CMK (cell line): ENCODE data around the gene FKBP1A.

Experiments used
- DNase-seq: peaks from one replicate; pipeline ENCODE4 v3.0.0-alpha.2; 2010; ENCODE audit warnings: low read depth

The FKBP1A gene

DNA sequence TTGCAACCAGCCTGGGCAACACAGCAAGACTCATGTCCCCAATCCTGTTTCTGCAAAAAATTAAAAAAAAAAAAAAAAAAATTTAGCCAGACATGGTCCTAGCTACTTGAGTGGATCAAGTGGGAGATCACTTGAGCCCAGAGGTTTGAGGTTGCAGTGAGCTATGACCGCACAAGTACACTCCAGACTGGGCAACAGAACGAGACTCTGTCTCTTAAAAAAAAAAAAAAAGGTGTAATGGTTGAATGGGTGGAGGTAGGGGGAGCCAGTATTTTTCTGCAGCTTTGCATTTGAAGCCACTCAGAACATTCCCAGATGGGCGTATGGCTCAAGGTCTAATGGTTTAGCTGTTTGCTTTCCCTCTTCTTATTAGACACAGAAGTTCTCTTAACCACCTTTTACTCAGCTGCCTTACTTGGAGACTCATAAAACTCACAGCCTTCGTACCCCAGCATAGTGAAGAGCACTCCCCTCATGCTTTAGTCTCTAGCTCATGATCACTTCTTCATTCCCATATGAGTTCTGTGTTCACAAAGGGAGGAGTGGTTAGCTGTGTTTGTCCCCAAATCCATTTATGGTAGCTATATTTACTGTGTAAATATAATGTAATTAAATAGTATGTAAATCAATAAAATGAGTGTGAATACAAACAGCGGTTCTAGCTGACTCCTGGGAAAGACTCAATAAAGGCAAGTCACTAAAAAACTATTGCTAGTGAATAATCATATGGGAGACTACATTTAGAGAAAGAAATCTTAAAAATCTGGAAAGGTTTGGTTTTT is 9.0 kb downstream of the FKBP1A start:
- DNase-seq: no peak

DNA sequence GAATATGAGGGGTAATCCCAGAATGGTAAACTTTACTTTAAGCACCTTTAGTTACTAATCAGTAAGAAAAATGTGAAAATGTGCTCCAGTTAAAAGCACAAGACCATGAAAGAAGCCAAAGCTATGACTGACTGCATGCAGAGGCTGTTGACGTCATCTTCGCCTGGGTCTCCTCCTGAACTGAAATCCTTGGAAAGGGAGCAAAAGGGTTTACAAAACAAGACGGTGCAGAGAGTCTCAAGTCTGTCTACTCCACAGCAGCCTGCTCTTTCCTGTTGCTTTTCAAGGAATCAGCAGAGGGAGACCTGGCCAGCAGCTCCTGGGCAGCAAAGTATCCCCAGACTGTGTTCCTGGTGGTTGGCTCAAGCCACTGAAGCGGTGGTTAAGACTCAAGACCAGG is 10.2 kb downstream of the FKBP1A start:
- no peak for DNase-seq

DNA sequence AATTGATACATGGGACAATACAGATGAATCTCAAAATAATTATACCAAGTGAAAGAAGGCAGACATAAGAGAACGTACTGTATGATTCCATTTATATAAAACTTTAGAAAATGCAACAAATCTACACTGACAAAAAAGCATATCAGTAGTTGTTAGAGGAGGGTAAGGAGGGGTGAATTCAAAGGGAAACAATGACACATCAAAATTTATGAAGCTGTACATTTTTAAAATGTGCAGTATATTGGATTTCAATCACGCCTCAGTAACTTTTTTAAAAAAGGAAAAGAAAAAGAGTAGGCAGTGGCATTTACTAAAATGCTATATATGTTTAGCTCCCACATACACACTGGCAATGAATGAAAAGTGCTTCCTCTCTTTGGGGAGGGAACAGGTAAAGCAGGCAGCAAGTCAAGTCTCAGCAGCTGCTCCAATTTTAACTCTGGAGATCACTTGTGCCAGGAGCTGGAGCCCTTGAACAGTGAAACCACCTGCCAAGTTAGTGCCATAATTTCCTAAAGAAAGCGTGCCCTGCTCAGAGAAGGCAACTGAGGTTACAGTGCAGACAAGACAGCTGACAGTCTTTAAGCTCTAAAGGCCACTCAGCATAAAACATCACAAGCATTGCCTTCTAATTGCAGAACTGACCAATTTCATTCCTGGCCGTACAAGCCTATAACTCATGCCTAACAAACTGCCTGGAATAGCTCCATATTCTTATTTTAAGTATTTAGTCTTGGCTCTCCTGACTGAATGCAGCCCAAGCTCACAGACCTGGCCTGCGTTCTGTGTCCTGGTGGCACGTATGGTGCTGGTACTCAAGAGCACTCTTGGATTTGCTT is 10.9 kb downstream of the FKBP1A start:
- DNase-seq: no peak

DNA sequence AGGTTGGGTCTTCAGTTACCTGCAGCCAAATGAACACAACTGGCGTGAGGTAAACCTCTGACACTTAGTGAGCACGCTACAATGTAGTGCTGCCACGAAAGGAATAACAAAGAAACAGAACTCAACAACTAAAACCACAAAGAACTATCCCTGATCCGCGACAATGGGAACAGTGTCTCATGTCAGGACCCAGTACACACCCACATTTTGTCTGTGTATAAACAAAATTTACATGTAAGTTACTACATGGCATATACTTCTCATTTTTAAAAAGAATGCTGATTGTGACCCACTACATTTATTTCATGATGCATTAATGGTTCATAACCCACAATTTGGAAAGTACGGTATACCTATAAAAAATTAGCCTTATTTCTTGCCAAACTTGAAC is 14.1 kb downstream of the FKBP1A start:
- DNase-seq: no peak

DNA sequence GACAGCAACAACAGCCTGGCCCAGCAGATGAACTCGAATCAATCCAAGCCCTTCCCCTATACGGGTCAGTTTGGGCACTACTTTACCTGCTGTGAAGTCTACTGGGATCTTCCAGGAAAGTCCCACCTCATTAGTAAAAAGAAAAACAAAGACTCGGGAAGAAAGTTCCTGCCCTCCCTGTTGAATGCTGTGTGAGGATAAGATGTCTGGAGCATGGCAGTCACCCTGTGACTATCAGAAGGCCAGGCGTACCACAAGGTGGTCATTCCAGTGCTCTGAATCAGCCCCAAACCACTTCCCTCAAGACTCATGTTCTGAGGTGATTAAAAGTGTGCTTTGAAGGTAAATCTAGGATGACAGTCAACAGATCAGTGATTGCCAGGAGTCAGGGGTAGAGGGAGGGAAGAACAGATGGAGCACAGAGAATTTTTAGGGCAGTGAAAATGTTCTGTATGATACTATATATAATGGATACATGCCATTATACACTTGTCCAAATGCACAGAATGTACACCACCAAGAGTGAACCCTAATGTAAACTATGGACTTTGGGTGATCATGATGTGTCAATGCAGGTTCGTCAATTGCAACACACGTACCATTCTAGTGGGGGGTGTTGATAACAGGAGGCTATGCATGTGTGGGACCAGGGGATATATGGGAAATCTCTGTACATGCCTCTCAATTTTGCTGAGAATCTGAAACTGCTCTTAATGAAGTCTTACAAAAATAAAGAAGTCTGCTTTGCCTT is 14.7 kb downstream of the FKBP1A start:
- no peak for DNase-seq

DNA sequence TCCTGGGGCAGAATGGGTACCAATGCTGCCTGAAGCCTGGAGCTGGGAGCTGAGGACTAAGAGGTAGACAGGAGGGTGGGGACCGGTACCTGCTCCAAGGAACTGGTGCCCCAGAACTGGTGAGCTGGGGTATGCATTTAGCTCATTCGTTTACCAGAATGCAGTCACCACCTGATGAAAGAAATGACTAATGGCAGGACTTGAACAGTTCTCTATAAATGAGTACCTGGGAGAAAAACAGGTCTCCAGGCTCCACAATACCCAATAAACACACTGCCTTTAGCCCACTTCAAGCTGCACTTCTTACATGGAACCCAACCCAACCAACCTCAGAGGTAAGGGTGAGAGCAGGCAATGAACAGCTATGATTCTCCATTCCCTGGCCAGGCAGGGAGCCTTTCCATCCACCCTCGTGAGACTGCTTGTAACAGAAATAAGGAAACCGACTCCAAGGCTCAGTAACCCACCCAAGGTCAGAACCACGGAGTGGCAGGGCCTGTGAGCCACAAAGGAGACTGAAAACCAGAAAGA is 15.4 kb downstream of the FKBP1A start:
- no peak for DNase-seq

DNA sequence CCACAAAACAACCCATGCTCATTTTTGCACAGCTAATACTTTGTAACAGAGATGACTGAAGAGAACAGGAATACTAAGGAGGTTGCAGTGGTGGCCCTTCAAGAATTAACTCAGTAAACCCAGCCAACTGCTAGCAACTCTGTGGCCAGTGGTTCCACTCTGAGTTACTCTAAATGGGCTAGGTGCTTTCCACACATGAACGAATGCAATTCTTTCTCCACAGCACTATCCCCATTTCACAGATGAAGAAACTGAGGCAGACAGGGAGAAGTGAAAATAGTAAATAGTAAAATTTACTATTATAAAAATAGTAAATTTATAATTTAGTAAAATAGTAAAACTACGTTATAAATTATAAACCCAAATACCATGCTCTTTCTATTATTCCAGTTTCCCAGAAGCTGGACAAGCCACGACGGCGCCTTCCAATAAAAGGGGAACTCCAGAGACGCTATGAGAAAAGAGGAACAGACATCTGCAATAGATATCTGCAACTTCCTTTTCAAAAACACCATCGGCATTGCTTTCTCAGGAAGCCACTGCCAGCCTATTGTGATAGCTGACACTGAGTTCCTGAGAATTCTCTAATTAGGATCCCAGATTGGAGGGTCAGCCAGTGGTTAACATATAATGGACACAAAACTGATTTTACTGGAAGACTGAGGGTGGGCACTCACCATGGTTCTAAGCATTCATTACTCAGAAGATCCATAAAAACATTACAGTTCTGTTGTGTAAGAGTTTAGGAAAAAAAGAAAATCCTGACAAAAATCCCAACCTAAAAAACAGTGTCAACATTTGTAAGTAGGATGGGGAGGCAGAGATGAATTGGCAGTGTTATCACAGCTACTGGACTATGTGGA is 16.2 kb downstream of the FKBP1A start:
- no peak for DNase-seq

DNA sequence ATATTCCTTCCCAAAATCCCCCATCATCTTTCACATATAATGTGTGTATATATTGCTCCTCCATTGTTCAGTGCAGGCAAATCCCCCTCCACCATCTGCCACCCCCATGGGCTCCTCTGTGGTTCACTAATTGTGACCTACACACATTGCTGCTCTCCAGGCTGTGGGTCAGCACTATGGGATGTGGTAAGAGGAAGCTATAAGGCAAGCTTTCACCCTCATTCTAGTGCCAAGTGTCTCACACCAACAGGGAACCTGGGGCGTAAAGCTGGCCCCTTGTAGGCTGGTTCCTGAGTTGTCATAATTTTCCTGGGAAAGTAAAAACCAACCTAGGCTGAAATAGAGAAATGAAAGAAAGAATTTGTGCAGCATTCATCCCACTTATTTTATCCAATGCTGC is 16.8 kb downstream of the FKBP1A start:
- no peak for DNase-seq

DNA sequence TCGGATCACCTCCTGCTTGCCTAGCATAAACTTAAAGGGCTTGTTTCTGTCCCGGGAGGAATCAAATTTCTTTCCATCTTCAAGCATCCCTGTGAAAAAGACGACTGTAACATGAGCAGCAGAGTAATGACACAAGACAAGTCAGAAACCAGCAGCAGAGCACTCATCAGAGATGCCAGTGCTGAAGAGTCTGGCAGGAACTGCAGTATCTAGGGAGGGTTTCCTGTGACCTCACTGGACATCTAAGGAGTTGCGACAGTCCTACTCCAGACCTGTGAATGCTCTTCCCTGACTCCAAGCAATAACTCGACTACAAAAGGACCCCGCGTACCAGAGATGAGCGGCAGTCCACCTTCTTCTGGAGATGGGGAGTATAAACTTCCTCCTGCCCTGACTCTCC is 17.3 kb downstream of the FKBP1A start:
- DNase-seq: no peak

DNA sequence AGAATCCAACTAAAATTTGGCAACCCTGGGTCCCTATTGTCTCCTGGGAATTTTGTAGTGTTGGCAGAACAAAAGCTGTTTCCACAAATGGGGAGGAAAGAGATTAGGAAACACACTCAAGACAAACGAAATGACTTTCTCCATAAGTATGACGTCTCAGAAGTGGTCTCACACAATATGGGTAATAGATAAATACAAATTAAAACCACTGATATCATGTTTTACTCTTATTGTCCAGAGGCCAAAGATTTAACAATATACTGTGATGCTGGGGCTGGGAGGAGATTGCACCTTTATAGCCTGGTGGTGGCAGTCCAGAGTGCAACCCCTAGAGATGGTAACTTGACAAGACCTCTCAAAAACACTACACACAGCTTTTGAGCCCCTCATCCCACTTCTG is 18.6 kb downstream of the FKBP1A start:
- no peak for DNase-seq

DNA sequence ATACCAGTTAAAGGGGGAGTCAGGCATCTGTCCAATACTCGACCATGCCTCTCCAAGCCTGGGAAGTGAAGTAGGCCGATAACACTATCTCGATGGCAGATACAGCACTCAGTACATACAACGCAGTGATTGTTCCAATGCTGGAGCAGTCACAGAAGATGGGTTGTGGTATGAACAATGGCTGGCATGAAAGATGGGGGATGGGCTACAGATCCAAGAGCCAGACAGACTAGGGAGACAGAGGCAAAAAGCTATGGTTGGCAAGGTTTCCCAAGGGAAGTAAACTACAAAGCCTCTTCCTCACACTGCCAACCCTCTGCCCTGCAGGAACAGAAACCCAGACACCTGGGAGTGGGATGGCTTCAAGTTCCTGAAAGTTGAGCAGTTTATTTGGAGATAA is 19.2 kb downstream of the FKBP1A start:
- no peak for DNase-seq

DNA sequence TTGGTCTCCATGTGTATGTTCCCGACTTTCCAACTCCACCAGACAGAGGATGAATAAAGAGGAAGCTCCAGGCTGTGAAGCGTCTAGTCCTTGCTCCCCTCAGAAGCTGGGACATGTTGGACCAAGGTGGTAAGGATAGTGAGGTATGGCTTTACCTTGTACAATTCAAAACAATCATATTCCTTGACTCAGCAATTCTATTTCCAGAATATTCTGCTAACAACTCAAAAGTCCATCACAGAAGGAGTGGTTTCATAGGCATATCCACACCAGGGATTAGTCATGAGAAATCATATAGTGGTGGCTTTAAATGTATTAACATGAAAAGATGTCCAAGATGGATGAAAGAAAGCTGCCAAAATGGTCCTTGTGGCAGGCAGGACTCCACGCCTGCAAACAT is 19.8 kb downstream of the FKBP1A start:
- DNase-seq: no peak

DNA sequence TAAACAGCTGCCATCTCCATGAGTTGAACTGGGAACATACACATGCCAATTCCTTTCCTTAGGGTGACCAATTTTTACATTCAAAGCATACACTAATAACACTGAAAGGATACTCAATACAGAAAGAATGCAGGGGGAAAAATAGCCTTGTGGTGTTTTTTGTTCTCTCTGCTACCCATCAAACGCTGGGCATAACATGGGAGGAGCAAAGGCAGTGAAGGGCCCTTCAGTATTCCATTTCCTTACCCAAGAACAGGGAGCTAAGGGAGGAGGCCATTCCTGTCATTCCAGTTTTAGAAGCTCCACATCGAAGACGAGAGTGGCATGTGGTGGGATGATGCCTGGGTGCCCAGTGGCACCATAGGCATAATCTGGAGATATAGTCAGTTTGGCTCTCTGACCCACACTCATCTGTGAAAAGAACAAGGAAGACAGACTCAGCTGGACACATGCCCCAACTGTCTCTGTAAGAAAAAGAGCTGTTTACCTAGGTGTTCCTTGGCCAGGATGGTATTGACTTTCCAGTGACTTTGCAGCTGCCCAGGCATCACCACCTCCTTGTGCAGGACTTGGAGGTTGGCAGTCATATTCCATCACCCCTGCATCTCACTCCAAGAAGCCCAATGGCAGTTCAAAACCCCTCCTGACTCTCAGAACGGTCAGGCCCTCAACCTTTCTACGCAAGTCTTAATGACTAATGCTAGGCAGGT is 20.9 kb downstream of the FKBP1A start:
- DNase-seq: no peak

DNA sequence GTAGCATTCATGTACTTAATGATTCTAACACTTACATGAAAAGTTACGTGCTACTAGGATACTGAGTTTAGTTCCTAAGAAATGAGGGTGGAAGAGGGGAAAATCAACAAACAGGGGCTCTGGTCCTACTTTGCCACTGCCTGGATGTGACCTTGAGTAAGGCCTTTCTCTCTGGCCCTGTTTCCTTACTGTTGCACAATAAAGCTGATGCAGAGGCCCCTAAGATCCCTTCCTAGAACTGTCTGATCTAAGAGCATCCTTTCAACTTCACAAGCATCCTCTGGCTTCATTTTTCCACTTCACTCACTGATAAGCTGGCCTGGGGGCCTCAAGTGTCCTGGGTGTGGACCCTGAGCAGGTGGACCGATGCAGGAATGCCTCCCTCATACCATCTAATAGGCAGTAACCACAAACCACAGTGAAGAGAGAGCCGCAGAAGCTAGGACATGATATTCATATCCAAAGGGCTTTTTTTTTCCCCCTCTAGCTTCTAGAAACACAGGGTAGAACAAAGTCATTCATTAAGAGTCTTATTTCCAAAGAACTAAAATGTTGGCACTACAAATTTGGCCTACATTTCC is 21.6 kb downstream of the FKBP1A start:
- DNase-seq: no peak

DNA sequence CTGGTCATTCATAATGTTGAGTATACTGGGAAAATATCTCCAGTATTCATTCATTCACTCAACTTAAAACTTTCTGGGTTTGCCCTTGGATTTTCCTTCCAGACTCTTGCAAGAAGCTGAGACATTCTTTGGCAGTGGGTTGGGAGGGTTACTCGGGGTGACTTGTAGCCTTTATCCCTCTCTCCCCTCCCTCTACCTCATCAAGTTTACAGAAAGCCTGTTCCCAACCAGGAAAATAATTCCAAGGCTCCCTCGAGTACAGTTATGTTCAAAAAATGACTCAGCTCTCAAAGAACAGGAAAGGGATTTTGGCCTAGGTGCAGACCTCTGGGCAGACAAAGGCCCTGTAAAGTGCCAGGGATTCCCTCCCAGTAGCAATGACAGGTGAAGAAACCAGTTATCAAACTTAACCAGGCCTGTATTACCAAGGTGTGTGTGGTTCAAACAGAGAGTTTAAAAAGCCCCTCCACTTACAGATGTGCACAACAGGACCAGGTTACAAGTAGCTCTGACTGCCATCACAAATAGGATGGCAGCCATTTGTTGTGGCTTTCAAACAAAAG is 22.2 kb downstream of the FKBP1A start:
- no peak for DNase-seq

DNA sequence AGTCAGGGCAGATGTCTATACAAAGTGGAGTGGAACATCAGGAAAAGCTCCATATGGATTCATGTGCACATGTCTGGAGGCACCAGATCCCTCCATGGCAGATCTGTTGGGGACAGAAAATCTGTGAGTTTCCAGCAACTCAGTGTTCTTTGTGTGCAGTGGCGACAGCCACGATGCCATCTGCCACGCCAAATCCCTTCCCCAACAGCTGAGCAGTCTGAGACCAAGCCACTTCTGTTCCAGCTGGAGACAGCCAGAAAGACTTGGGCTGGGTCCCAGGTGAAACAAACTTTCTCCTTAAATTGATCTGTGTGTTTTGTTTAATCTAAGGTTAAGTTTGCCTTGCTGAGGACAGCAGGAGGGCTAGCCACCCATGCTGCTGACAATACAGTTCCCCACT is 22.9 kb downstream of the FKBP1A start:
- DNase-seq: no peak

DNA sequence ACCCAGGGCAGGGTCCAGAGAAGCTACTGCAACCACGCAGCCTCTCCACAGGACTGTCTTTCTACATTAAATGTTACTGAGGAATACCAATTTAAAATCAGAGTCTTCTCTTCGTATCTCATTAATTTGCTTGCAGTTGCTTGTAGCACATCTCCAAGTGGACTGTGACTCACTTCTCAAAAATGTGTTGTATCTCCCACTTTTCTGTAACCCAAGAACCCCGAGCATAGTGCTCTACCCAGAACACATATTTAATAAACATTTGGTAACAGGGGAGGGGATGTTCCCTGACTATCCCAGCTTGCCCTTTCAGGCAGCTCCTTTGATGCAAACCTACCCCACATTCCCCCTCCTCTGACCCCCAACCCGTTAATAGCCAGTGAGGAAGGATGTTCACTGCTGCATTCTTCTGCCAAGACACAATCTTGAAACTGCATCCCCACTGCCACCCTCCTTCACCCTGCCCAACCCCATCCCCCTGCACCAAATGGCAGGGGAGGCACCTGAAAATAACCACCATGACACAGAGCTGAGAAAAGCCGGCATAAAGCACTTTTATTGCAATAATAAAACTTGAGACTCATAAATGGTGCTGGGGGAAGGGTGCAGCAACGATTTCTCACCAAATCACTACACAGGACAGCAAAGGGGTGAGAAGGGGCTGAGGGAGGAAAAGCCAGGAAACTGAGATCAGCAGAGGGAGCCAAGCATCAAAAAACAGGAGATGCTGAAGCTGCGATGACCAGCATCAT is 24.2 kb downstream of the FKBP1A start:
- DNase-seq: no peak

DNA sequence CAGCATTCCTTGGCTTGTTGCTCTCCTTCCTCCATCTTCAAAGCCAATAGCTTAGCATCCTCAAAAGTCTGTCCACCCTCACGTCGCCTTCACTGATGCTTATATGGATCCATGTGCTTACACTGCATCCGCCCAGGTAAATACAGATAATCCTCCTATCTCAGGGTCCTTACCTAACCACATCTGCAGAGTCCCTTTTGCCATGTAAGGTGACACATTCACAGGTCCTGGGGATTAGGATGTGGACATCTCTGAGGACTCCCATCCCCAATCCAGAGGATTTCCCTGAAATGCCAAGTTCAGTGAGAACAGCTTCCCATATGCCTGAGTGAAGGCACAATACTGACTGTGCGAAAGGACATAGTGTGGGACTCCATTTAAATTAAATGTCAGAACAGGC is 25.4 kb downstream of the FKBP1A start:
- no peak for DNase-seq

DNA sequence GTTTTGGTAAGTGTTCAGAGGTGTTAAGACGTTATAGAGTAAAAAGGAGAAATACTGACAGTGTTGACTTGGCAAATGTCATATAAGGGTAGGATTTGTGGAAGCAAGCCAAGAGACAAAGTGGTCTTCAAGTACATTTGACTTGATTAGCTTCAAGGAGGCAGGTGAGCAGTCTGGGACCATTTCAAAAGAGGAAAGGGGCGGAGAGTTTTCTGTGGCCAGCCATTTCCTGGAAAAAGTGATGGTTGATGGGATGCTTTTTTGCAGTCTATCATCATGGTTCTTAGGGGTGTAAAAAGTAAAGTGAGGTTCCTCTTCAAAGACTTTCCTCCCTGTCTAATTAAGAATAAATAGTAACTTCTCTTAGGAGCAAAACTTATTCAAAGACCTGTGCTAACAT is 28.7 kb downstream of the FKBP1A start:
- no peak for DNase-seq

DNA sequence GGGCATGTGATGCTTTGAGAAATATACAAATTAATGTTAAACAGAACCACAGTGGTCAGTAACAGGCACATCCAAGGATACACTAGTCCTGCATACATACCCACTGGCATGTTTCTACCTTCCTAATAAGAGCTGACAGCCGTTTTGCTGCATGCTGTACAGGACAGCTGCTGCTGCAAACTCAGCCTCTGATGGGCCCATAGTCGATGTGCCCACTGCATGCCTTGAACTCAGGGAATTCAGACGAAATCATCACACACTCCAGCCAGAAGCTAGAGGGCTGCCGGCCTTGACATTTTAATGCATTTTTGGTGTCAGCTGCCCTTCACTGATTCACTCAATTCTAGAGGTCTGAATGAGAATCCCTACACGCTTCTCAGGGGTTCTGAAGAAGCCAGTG is 29.3 kb downstream of the FKBP1A start:
- DNase-seq: no peak
